HUES64 (cell line): ENCODE data around the gene HSD17B4. TPM values are rescaled to one million over a fixed set of nuclear protein-coding genes. Genes with fewer than 3 reads are reported as not detected.
A peak's percentile ranks its signal among the peaks of the same experiment; 100 is the strongest.

Source experiments
- H3K27ac ChIP-seq: 2 replicates; pipeline ENCODE4 v1.7.0; 2013; ENCODE audit warnings: low read depth, low read length, inconsistent platforms
- H3K27me3 ChIP-seq: 2 replicates; pipeline ENCODE4 v1.6.1; 2013; ENCODE audit warnings: mild to moderate bottlenecking, low read length; ENCODE audit not compliant: insufficient read depth
- H3K36me3 ChIP-seq: 2 replicates; pipeline ENCODE4 v1.6.1; 2013; ENCODE audit warnings: mild to moderate bottlenecking, low read length; ENCODE audit not compliant: insufficient read depth
- H3K4me1 ChIP-seq: 2 replicates; pipeline ENCODE4 v1.6.1; 2013; ENCODE audit warnings: mild to moderate bottlenecking, low read length, moderate library complexity; ENCODE audit not compliant: insufficient read depth
- H3K4me3 ChIP-seq: 2 replicates; pipeline ENCODE4 v1.5.1; 2013; ENCODE audit warnings: mild to moderate bottlenecking, low read length, moderate library complexity
- H3K9ac ChIP-seq: 2 replicates; pipeline ENCODE4 v1.6.1; 2013; ENCODE audit warnings: mild to moderate bottlenecking, low read depth, low read length
- H3K9me3 ChIP-seq: 2 replicates; pipeline ENCODE4 v1.6.1; 2013; ENCODE audit warnings: low read depth, low read length; ENCODE audit not compliant: insufficient read depth
- WGBS: fragments of 150-250, 120-280 bp; methylation state at CpG from one replicate; pipeline ENCODE4 v1.1.7; 2013; ENCODE audit warnings: missing lambda C conversion rate; 5-methylcytosine and 5-hydroxymethylcytosine counted together
- polyA plus RNA-seq, 2 experiments: library from polyadenylated mRNA; stranded (reverse); fragments of 50-300 nt; gene quantifications; one replicate each; pipeline ENCODE4 v1.2.3, GENCODE V29; 2013

The HSD17B4 gene, protein sequence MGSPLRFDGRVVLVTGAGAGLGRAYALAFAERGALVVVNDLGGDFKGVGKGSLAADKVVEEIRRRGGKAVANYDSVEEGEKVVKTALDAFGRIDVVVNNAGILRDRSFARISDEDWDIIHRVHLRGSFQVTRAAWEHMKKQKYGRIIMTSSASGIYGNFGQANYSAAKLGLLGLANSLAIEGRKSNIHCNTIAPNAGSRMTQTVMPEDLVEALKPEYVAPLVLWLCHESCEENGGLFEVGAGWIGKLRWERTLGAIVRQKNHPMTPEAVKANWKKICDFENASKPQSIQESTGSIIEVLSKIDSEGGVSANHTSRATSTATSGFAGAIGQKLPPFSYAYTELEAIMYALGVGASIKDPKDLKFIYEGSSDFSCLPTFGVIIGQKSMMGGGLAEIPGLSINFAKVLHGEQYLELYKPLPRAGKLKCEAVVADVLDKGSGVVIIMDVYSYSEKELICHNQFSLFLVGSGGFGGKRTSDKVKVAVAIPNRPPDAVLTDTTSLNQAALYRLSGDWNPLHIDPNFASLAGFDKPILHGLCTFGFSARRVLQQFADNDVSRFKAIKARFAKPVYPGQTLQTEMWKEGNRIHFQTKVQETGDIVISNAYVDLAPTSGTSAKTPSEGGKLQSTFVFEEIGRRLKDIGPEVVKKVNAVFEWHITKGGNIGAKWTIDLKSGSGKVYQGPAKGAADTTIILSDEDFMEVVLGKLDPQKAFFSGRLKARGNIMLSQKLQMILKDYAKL
- 195 TPM for polyA plus RNA-seq (2013, experiment 1 of 2)
- polyA plus RNA-seq (2013, experiment 2 of 2) = 212 TPM

DNA sequence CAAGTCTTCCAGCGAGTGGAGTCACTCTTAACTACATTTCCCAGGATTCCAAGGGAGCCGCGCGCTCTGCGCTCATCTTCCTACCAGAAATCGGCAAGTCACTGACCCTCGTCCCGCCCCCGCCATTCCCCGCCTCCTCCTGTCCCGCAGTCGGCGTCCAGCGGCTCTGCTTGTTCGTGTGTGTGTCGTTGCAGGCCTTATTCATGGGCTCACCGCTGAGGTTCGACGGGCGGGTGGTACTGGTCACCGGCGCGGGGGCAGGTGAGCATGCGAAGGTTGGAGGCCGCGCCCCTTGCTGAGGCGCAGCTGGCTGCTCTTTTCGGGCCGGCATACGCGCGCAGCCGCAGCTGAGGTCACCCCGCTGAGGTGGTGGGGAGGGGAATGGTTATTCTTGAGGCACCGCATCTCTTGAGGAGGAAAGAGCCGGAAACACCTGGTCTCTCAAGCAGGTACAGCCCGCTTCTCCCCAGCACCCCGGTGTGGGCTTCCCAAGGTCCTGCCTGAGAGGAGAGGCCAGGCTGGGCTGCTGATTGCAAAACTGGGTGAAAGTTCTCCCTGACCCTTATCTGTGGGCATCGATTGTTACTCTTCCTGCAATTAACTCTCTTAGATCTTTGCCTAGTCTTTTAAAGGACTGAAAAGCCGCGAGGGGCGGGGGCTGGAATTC is at the start of gene HSD17B4:
Gene HSD17B4, plus strand, starts transcription at position 125 of the 667 bp plus-strand sequence. Its CDS starts 79 bp downstream, at position 204.
- H3K36me3 ChIP-seq = peaks cover 10% of the 10 kb centered on the region
- H3K27me3 ChIP-seq = no peaks in the 10 kb centered on the region
- under 1% methylated on average over 42 of the region's 42 CpGs for WGBS
- peak within 1 kb of the TSS; percentile 88 for H3K4me3 ChIP-seq
- H3K27ac ChIP-seq = peak within 1 kb of the TSS; percentile 99
- H3K9me3 ChIP-seq = peaks cover 14% of the 10 kb centered on the region
- peaks cover 26% of the 10 kb centered on the region for H3K4me1 ChIP-seq
- peak within 1 kb of the TSS; percentile 92 for H3K9ac ChIP-seq

DNA sequence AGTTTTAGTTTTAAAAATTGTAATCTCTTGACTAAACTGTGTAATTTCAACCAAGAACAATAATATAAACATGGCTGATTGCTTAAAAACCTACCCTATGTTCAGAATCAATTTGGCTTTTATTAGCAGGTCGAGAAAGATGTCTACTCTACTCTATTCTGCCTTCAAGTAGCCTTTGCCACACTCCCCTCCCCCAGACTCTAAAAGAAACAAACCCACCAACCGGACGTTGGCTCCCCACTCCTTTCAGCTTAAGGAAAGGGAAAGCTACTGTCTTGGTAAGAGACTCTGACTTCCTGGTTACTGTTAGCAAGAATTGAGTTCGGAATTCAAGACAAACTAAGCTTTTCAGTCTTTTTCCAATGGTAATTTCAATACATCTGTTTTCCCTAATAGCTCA is 49.7 kb upstream of the HSD17B4 start:
- H3K9ac ChIP-seq = peak overlapping the region; percentile 16; the same call in 1 of the 2 replicates

DNA sequence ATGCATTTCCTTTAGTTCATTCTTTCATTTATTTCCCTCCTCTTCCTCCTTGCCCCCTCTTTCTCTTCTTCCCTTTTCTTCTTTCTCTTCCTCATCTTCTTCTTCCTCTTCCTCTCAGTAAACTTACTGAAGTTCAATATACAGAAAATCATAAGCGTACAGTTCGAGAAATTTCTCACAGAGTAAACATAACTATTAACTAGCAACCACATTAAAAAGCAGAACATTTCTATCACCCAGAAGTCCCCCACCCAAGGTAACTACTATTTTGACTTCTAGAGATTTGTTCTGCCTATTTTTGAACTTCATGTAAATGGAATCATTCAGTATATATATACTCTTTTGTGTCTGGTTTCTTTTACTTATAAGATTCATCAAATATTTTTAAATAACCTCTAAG is 48.3 kb upstream of the HSD17B4 start:
- Histone ChIP-seq H3K9me3 (no peaks in the 10 kb centered on the region), H3K27ac (no peak overlapping the region), H3K4me3 (no peak overlapping the region), H3K36me3 (no peaks in the 10 kb centered on the region), H3K9ac (no peak overlapping the region), H3K4me1 (peaks cover 17% of the 10 kb centered on the region), H3K27me3 (no peaks in the 10 kb centered on the region)
- 91% methylated on average over 2 of the region's 2 CpGs for WGBS

More for the DNA sequence above, 49.7 kb upstream of the HSD17B4 start:
- Histone ChIP-seq H3K4me3 (no peak overlapping the region), H3K27ac (peak overlapping the region; percentile 52), H3K4me1 (peaks cover 17% of the 10 kb centered on the region), H3K9me3 (no peaks in the 10 kb centered on the region), H3K27me3 (no peaks in the 10 kb centered on the region), H3K36me3 (no peaks in the 10 kb centered on the region)
- 61% methylated on average over 4 of the region's 4 CpGs for WGBS

DNA sequence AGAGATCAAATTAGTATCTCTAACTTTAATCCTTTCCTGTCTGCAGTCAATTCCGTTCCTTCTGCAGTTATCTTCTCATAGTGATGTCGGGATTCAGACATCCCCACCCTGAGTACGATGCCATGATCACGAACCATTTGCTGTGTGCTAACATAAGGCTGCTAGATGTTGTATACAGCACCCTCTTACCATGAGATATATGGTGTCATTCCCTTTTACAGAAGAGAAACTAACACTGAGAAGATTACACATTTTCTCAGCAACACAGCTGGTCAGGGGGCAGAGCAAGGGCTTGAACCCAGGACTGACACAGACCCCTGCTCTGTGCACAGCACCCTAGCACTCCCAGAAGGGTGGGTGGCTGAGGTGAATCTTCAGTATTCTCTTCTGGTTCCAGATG is 46.9 kb upstream of the HSD17B4 start:
- Histone ChIP-seq H3K9ac (no peak overlapping the region), H3K27ac (no peak overlapping the region), H3K9me3 (no peaks in the 10 kb centered on the region), H3K4me1 (peaks cover 17% of the 10 kb centered on the region), H3K36me3 (no peaks in the 10 kb centered on the region), H3K27me3 (no peaks in the 10 kb centered on the region), H3K4me3 (no peak overlapping the region)
- WGBS = 88% methylated on average over 4 of the region's 4 CpGs

DNA sequence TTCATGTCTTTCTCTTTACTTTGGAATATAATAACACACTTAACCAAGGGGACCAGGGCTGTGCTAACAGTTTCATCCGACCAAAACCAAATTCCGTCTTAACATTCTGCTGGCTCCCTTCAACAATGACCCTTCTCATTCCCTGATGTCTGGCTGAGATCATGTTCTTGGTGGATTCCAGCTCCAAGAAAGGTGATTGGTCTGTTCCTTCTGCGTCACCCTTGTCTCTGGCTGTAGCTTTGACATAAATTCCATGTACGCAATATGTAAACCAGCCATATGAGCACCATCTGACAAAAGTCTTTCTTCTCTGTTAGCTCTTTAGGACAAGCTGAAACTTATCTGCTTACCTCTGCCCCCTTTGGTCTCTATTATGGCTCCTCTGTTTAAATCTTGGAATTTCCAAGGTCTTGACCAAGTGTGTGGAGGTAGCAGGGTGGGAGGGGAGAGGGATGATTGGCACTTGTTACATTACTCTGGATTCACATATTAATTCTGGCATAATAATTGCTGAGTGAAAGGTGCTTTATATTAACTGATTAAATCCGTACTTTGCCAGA is 45.7 kb upstream of the HSD17B4 start:
- Histone ChIP-seq H3K4me1 (peaks cover 24% of the 10 kb centered on the region), H3K9me3 (no peaks in the 10 kb centered on the region), H3K4me3 (no peak overlapping the region), H3K9ac (no peak overlapping the region), H3K36me3 (no peaks in the 10 kb centered on the region), H3K27ac (no peak overlapping the region), H3K27me3 (no peaks in the 10 kb centered on the region)
- 97% methylated on average over 5 of the region's 5 CpGs for WGBS

DNA sequence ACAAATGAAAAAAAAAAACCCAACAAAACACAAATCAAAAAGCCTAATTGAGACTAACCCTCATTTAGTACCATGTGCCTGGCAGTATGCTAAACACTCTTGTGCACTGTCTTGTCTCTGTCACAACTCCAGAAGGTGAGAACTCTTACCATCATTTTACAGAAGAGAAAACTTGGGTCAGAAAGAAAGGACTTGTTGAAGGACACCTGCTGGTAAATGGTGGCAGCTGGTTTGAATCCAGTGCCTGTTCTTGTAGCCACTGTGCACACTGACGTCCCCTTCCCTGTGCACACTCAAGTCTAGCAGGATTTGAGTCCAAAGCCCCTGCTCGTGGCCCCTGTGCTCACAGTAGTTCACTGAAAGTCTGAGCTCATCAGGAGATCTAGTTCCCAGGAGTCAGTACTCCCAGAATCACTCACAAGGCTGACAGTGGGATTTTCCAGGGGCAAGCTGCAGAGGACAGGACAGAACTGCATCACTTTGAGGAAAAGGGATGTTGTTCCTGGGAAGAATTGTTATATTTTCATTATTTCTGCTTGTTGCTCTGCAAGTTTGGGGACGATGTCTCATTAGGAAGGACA is 43.0 kb upstream of the HSD17B4 start:
- Histone ChIP-seq H3K9ac (no peak overlapping the region), H3K9me3 (no peaks in the 10 kb centered on the region), H3K36me3 (no peaks in the 10 kb centered on the region), H3K4me3 (no peak overlapping the region), H3K27ac (no peak overlapping the region), H3K27me3 (no peaks in the 10 kb centered on the region), H3K4me1 (peaks cover 7% of the 10 kb centered on the region)
- 94% methylated on average over 3 of the region's 3 CpGs for WGBS

DNA sequence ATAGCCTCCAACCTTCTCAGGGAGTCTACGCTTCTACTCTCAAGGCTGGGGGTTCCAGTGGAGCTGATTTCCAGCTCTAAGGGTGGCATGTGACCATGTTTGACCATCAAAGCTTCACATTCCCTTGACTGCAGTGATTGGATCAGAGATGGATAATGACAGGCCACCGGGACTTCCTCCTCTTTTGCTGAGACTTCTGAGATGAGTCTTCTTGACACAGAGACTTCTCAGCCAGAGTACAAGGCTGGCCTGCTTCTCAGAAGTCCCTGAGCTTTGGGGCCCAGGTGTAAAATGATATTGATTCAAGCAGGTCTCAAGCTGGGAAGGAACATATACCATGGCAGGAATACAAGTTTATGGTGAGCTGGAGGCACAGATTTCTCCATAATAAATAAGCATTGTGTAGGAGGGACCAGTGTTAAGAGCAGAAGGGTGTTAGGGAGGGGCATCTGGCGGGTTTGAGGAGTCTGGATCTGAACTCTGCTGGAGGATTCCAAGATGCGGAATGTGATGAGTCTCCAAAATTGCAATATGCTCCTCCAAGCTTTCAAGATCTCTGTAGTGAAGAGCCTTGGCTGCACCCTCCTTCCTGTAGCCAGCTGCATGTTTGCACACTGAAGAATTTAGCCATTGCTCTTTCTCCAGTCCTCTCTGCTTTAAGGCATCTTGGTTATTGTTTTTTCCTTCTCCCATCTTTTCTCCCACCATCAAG is 41.7 kb upstream of the HSD17B4 start:
- H3K9me3 ChIP-seq = no peaks in the 10 kb centered on the region
- H3K9ac ChIP-seq = no peak overlapping the region
- no peaks in the 10 kb centered on the region for H3K27me3 ChIP-seq
- WGBS = 97% methylated on average over 4 of the region's 4 CpGs
- H3K36me3 ChIP-seq = no peaks in the 10 kb centered on the region
- H3K4me1 ChIP-seq = peaks cover 7% of the 10 kb centered on the region
- H3K27ac ChIP-seq = no peak overlapping the region
- H3K4me3 ChIP-seq = no peak overlapping the region

DNA sequence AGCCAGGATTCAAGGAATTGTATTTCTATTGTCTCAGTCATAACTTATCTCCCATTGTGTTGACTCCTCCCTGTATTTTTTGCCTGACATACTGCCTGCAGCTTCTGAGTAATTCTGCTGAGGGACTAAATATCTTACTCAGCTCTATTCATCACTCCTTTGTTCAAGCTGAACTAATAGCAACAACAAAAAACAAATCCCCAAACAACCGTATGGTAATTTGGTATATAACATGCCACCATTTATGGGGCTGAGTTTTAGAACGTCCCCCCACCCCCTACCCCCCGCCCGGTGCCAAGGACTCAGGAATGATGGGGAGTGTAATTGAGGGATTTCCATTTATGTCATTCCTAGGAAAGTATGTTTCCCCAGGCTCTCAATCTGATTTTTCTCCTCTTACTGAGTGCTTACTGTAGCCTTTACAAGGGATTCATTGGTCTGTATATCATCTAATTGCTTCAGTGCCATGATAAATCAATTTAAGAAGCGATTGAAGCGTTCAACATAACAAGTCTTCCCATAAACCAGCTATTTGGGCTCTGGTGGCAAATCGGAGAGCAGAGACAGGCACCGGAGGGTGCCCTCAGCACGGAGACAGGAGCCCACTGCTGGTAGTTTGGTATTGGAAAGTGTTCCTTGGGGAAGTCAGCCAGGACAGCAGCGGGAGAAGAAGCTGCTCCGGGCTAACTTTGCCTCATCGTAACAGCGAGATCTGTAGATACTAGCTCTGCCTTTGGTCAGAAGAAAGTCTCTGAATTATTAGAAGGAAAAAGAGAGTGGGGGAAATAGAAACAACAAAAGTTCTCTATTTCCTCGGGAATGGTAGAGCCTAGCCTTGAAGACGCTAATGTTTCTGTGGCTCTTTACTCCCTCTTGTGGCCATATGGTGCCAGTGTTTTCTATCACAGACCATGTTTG is 40.7 kb upstream of the HSD17B4 start:
- WGBS = 2% methylated on average over 11 of the region's 15 CpGs
- Histone ChIP-seq H3K4me3 (peak overlapping the region; percentile 73), H3K27ac (no peak overlapping the region), H3K4me1 (peaks cover 7% of the 10 kb centered on the region), H3K9me3 (no peaks in the 10 kb centered on the region), H3K36me3 (no peaks in the 10 kb centered on the region), H3K9ac (peak overlapping the region; percentile 74), H3K27me3 (no peaks in the 10 kb centered on the region)

DNA sequence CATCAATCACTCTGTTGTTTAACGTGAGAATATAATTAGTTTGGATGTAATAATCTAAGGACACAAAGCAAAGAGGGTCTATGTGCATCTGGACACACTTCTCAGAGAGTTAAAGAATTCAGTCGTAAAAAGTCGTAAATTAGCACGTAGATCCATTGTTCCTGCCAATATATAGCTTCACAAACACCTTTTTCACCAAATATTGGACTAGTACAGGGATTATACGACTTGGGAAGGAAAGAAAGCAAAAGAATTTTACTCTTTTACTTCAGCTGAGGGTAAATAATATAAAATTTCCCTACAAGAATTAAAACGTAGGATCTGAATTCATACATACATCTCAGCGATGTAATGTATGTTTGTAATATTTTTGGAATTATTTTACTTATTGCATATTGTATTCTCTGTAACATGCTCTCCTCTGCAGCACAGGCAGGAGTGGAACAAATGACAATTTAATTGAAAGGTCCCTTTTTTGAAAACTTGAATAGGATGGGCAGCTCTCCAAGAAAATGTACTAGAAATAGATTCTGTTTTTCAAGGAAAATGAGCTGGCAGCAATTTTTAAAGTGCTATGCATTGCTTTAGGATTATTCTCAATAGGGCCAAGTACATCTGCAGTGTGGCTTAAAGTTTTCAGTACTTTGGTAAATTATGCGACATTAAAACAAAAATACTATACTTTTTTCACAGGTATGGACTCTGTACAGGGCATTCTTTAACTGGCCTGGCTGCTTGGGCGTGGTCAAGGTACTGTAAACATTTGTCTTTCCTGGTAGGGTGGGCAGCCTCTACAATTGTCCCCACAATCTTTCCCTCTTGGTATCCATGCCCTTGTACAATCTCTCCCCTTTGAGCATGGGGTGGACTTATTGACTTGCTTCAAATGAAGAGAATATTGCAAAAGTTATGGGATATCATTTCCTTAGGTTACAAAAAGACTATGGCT is 39.7 kb upstream of the HSD17B4 start:
- H3K9me3 ChIP-seq = no peaks in the 10 kb centered on the region
- 36% methylated on average over 6 of the region's 9 CpGs for WGBS
- no peaks in the 10 kb centered on the region for H3K27me3 ChIP-seq
- H3K9ac ChIP-seq = no peak overlapping the region
- H3K27ac ChIP-seq = no peak overlapping the region
- H3K4me1 ChIP-seq = peaks cover 7% of the 10 kb centered on the region
- peak overlapping the region; percentile 73 for H3K4me3 ChIP-seq
- H3K36me3 ChIP-seq = no peaks in the 10 kb centered on the region
